OCI-LY7 (cell line): Measurements from ENCODE around the gene MAML3. TPM values are rescaled to one million over a fixed set of nuclear protein-coding genes. Genes with fewer than 3 reads are reported as not detected.

Experiments
- BruUV-seq: library from RNA; stranded (reverse); fragments of 400-500 nt; replicated peaks from 2 replicates; lab custom pipeline; 2021; lab: Mats Ljungman, UMichigan
- CTCF ChIA-PET: fragments of 300-600 bp; sonication (Branson Sonifier 250); formaldehyde crosslinking; loops from one replicate; lab custom pipeline; 2022; ENCODE audit warnings: antibody characterized with exemption; ENCODE audit not compliant: unreplicated experiment; lab: Charles Lee
- POLR2A ChIA-PET: fragments of 300-600 bp; sonication (Branson Sonifier 250); formaldehyde crosslinking; loops from one replicate; lab custom pipeline; 2022; ENCODE audit warnings: antibody characterized with exemption; lab: Charles Lee
- DNase-seq: peaks from one replicate; pipeline ENCODE4 v3.0.0-alpha.2; 2015; ENCODE audit warnings: low spot score
- H2AFZ ChIP-seq: fragments of 200-600 bp; sonication (generic), shearing (Covaris generic); 2 replicates; pipeline ENCODE4 v1.6.1; 2014; ENCODE audit warnings: mild to moderate bottlenecking, antibody characterized with exemption, low read length, moderate library complexity
- H3K27ac ChIP-seq: fragments of 200-600 bp; sonication (generic); 2 replicates; pipeline ENCODE4 v1.5.1; 2014; ENCODE audit warnings: mixed run types, low read depth, mild to moderate bottlenecking, moderate library complexity, low read length, inconsistent platforms; ENCODE audit not compliant: poor library complexity, severe bottlenecking
- H3K36me3 ChIP-seq: fragments of 200-600 bp; sonication (generic); 2 replicates; pipeline ENCODE4 v1.6.1; 2014; ENCODE audit warnings: mild to moderate bottlenecking, antibody characterized with exemption, low read length, moderate library complexity, mixed read lengths; ENCODE audit not compliant: insufficient read depth
- H3K4me1 ChIP-seq: fragments of 200-600 bp; sonication (generic); 2 replicates; pipeline ENCODE4 v1.5.1; 2014; ENCODE audit warnings: mild to moderate bottlenecking, low read length; ENCODE audit not compliant: insufficient read depth, poor library complexity, severe bottlenecking
- H3K4me2 ChIP-seq: fragments of 200-600 bp; sonication (generic); 2 replicates; pipeline ENCODE4 v1.6.1; 2014; ENCODE audit warnings: mild to moderate bottlenecking, low read length
- H3K4me3 ChIP-seq: fragments of 200-600 bp; sonication (generic); 2 replicates; pipeline ENCODE4 v1.5.1; 2014; ENCODE audit warnings: mild to moderate bottlenecking, low read depth, low read length; ENCODE audit not compliant: poor library complexity, severe bottlenecking
- H3K79me2 ChIP-seq: fragments of 200-600 bp; sonication (generic); 2 replicates; pipeline ENCODE4 v1.6.1; 2016; ENCODE audit warnings: low read depth, mild to moderate bottlenecking, low read length, moderate library complexity, mixed read lengths; ENCODE audit not compliant: insufficient read depth
- H3K9me2 ChIP-seq: fragments of 200-600 bp; sonication (generic); 2 replicates; pipeline ENCODE4 v1.6.1; 2016; ENCODE audit warnings: mild to moderate bottlenecking, low read length, mixed read lengths; ENCODE audit not compliant: insufficient read depth
- H3K9me3 ChIP-seq: fragments of 200-600 bp; sonication (generic); 2 replicates; pipeline ENCODE4 v1.6.1; 2014; ENCODE audit warnings: mild to moderate bottlenecking, mixed run types, low read length, mixed read lengths
- H4K20me1 ChIP-seq: fragments of 200-600 bp; sonication (generic); 2 replicates; pipeline ENCODE4 v1.6.1; 2014; ENCODE audit warnings: mild to moderate bottlenecking, antibody characterized with exemption, low read length, moderate library complexity, mixed read lengths; ENCODE audit not compliant: insufficient read depth
- EZH2phosphoT487 ChIP-seq: fragments of 200-600 bp; sonication (generic); IDR thresholded peaks from 2 replicates; pipeline ENCODE4 v1.6.1; 2018; ENCODE audit warnings: low read depth, borderline replicate concordance, mild to moderate bottlenecking, mixed run types, antibody characterized with exemption, low read length, moderate library complexity, mixed read lengths
- intact Hi-C: fragments of 100-400 bp; cut with micrococcal nuclease; formaldehyde crosslinking; loops from one replicate; pipeline ENCODE4 v1.10.0; 2022; ENCODE audit not compliant: unreplicated experiment
- total RNA-seq, 2 experiments: library from RNA; depleted of rRNA in 1 of 2; stranded (reverse); fragments of >200 nt in 1 of 2; shearing (Covaris generic) in 1 of 2; gene quantifications; 2 replicates each; pipeline ENCODE4 v1.2.3, GENCODE V29; 2014 to 2022
- TF ChIP-seq, protein P1 (sequence below): fragments of 200-600 bp; sonication (generic); conservative IDR thresholded peaks from 2 replicates; pipeline ENCODE4 v1.5.1; 2014; ENCODE audit warnings: mild to moderate bottlenecking, antibody characterized with exemption, low read length, moderate library complexity, mixed read lengths

MAML3 gene
- total RNA-seq, 2 experiments from 2014 or later = 0.80 to 1.2 TPM

DNA sequence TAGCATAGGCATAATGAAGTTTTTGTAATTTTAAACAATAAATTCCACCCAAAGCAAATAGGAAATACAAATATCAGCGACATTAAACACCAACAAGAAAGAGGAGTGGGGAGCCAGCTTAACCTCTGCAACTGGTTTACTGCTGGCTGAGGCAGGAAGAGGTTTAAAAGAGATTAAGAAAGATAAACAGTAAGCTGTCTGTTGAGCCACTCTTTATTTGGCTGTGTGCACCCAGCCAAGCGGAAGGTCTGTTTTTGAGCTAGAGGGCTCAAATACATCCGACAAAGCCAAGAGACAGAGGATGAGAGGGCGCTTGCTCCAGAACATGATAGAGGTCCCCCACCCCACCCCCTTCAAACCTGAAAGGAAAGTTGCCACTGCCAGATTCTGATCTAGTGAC lies 297.0 kb downstream of the MAML3 start:
- Histone ChIP-seq H3K79me2 (no peaks in the 10 kb centered on the region), H3K9me2 (no peaks in the 10 kb centered on the region), H3K4me3 (no peak overlapping the region), H3K9me3 (no peaks in the 10 kb centered on the region), H3K27ac (no peak overlapping the region), H4K20me1 (no peaks in the 10 kb centered on the region), H3K36me3 (no peaks in the 10 kb centered on the region), H3K4me1 (no peaks in the 10 kb centered on the region), H2AFZ (no peak overlapping the region), H3K4me2 (no peak overlapping the region)
- no peak for DNase-seq
- no peak for TF ChIP-seq EZH2phosphoT487
- TF ChIP-seq, protein P1, sequence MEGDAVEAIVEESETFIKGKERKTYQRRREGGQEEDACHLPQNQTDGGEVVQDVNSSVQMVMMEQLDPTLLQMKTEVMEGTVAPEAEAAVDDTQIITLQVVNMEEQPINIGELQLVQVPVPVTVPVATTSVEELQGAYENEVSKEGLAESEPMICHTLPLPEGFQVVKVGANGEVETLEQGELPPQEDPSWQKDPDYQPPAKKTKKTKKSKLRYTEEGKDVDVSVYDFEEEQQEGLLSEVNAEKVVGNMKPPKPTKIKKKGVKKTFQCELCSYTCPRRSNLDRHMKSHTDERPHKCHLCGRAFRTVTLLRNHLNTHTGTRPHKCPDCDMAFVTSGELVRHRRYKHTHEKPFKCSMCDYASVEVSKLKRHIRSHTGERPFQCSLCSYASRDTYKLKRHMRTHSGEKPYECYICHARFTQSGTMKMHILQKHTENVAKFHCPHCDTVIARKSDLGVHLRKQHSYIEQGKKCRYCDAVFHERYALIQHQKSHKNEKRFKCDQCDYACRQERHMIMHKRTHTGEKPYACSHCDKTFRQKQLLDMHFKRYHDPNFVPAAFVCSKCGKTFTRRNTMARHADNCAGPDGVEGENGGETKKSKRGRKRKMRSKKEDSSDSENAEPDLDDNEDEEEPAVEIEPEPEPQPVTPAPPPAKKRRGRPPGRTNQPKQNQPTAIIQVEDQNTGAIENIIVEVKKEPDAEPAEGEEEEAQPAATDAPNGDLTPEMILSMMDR = no peak
- ChIA-PET POLR2A (interaction anchor here (1.3 kb wide), 1 partner anchor 10 kb away, joined by 5 read pairs; no protein-coding TSS in a partner anchor), CTCF (interaction anchor here (0.6 kb wide), 1 partner anchor 371 kb away, joined by 4 read pairs; no protein-coding TSS in a partner anchor)
- intact Hi-C loops = no loop called here
- no TSS peak for BruUV-seq

GRCh38 chr4:139854668-139855403 lies 299.1 kb downstream of the MAML3 start:
- H3K9me2 ChIP-seq = no peaks in the 10 kb centered on the region
- no peak for TF ChIP-seq EZH2phosphoT487
- TF ChIP-seq, protein P1 = no peak
- POLR2A ChIA-PET = no interaction called here
- no TSS peak for BruUV-seq
- H3K27ac ChIP-seq = no peak overlapping the region
- CTCF ChIA-PET = no interaction called here
- no peak overlapping the region for H3K4me3 ChIP-seq
- H3K4me1 ChIP-seq = no peaks in the 10 kb centered on the region
- H2AFZ ChIP-seq = no peak overlapping the region
- H3K4me2 ChIP-seq = no peak overlapping the region
- intact Hi-C loops = no loop called here
- no peaks in the 10 kb centered on the region for H4K20me1 ChIP-seq
- H3K36me3 ChIP-seq = no peaks in the 10 kb centered on the region
- H3K79me2 ChIP-seq = no peaks in the 10 kb centered on the region
- H3K9me3 ChIP-seq = no peaks in the 10 kb centered on the region
- DNase-seq = no peak

DNA sequence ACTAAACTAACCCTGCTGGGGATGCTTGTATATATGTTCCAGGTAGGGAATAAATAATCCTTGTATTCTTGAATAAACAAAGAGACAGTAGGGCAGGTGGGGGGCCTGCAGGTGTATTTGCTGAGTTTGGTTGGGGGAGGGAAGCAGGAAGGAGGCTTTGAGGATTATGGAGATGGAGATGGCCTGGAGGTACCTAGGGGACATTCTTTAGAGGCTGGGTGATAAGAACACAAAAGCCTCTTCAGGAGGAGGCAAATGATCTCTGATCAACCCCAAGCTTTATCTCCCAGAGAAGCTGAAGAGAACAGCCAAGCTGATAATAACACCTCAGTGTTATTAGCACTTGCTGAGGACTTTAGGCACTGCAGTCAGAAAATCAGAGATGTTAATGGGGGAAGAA lies 300.7 kb downstream of the MAML3 start:
- H3K9me2 ChIP-seq = no peaks in the 10 kb centered on the region
- intact Hi-C loops = no loop called here
- no peak for TF ChIP-seq EZH2phosphoT487
- TF ChIP-seq, protein P1 = no peak
- H3K36me3 ChIP-seq = no peaks in the 10 kb centered on the region
- H3K79me2 ChIP-seq = no peaks in the 10 kb centered on the region
- H2AFZ ChIP-seq = no peak overlapping the region
- DNase-seq = no peak
- H3K4me1 ChIP-seq = no peaks in the 10 kb centered on the region
- ChIA-PET CTCF (no interaction called here), POLR2A (interaction anchor here (0.6 kb wide), 1 partner anchor 90 kb away, joined by 3 read pairs; no protein-coding TSS in a partner anchor)
- no peak overlapping the region for H3K4me3 ChIP-seq
- H4K20me1 ChIP-seq = no peaks in the 10 kb centered on the region
- H3K9me3 ChIP-seq = no peaks in the 10 kb centered on the region
- BruUV-seq = no TSS peak
- H3K27ac ChIP-seq = no peak overlapping the region
- no peak overlapping the region for H3K4me2 ChIP-seq
